Stimulated activated CD4-positive, alpha-beta T cell treated with anti-CD3 and anti-CD28 coated beads, Interleukin-12 subunit alpha, Interleukin-12 subunit beta, amount 100 ng/mL, for 24 hours (primary cell): Measurements from ENCODE around the gene CD151.

Experiments
- DNase-seq, 2 experiments: peaks; one replicate each; pipeline ENCODE4 v3.0.0-alpha.2; 2020; ENCODE audit warnings: low read depth in 2 of 2

Gene CD151

DNA sequence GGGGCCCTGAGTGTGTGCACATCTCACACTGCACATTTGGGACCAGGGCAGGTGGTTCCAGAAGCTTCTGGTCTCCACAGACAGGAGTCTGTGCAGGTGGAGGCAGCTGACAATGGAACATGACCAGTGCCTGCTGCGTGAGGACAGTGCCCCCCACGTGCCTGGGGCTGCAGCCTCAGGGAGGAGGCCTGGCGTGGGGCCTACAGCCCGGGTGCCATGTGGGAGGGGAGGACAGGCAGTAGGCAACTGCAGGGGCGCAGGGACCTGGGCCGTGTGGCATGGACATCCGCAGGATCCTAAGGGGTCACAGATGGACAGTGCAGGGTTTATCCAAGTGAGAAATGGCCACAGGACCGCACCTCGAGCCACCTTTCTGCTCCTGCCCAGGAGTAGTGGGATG is 38.7 kb downstream of the CD151 start:
- DNase-seq: no peak

DNA sequence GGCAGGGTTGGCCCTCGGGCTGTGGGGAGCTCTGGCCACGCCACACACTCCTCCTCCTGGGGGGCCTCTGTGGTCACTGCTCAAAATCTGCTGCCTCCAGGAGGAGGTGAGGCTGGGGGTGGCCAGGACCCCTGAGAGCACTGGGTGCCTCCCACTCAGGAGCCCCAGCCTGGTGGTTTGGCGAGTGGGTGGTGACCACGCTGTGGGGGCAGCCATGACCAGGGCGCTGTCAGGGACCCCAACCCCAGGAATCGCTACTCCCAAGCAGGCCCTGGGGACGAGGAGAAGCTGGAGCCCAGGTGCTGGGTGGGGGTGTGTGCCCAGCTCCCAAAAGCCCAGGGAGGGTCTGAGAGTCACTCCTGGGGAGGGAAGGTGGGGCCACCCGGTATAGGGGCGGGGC is 40.0 kb downstream of the CD151 start:
- no peak for DNase-seq

DNA sequence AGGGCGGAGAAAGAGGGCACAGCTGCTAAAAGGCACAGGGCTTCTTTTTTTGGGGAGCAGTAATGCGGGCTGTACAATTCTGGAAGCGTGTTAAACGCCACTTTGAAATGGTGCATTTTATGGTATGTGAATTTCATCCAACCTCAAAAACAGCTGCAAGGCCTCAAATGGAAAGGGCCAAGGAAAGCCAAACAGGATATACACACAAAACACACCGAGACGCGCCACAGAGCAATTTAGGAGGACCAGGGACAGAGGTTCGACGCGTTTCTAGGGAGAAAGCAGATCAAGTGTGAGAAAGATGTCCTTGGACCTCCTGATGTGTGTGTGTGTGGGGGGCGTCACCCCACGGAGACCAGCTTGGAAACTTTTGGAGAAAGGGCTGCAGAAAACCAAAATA is 41.0 kb downstream of the CD151 start:
- DNase-seq: no peak

DNA sequence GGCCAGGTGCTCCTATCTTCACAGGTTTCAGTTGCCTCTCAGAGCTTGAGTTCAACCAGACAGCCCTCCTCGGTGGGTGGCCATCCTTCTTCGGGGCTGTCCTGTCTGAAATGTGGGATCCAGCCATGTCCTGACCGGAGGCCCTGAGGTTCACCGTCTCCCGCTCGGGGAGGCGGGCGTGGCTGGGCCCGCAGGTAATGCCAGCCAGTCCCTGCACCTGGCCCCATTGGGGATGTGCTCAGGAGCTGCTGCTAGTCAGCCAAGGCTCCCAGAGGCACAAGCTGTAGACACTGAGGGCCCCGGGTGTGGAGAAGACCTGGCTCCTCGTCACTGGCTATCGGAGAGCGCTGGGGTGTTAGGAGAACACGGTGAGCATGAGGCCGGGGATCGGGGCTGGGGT is 42.5 kb downstream of the CD151 start:
- DNase-seq: no peak

DNA sequence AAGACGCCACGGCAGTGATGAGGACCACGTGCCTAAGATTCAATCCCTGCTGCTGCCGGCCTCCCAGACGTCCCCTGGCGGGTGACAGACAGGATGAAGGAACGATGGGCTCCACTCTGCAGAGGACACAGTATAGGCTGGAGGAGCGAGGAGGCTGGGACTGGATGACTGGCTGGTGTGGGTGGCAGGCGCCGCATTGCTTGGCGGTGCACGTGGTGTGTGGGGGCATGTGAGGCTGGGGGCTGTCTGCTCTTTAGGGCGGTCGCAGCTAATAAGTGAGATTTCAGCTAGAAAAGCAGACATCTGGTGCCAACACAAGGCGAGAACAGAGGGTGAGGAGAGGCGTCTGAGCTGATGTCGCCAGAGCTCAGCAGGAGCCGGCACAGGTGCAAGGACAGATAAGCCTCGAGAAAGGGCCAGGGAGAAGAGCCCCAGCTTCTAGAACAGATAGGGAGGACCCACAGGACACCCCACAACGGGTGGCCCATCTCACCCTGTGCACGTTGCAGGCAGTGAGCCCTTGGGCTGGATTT is 43.1 kb downstream of the CD151 start:
- no peak for DNase-seq

DNA sequence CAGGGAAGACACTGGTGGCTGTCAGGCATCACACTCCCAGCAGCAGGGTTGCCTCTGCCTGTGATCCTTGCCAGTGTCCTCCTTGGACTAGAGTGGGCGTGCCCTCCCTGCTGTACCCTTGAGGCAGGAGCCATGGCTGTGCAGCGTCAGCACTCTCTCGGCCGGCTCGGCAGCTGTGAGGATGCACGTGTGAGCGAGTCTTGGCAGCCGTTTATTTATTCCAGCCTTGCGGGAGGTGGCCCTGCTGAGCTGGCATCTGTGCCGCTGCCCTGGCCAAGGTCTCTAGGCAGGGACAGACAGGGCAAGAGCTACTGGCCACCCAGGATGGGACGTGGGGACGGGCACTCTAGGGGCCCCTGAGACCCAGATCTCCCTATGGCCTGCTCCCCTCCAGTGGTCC is 43.8 kb downstream of the CD151 start:
- no peak for DNase-seq

DNA sequence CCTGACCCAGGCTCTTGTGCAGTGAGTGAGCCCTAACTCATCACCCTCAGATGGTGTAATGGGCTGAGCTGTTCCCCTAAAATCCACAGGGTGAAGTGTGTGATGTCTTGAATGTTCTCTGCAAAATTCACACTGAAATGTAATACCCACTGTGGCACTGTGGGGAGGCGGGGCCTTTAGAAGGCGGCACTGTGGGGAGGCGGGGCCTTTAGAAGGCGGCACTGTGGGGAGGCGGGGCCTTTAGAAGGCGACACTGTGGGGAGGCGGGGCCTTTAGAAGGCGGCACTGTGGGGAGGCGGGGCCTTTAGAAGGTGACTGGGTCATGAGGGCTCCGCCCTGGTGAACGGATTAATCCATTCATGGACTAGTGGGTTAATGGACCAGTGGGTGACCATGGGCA is 44.8 kb downstream of the CD151 start:
- no peak for DNase-seq

DNA sequence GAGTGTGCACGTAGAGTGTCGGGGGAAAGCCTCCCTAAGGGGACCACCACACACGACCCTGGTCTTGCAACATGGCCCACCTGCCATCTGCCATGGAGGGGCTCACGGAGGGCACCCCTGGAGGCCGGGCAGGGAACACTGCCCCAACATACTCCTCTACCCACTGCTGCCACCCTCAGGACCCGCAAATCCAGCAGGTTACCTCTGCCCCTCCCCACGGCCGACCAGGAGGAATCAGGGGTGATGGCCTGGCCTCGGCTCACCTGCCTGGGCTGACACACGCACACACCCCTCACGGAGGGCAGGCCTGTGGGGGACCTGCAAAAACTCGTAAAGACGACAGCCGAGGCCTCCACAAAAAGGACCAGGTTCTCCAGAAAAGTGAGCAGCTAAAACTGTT is 47.7 kb downstream of the CD151 start:
- no peak for DNase-seq

DNA sequence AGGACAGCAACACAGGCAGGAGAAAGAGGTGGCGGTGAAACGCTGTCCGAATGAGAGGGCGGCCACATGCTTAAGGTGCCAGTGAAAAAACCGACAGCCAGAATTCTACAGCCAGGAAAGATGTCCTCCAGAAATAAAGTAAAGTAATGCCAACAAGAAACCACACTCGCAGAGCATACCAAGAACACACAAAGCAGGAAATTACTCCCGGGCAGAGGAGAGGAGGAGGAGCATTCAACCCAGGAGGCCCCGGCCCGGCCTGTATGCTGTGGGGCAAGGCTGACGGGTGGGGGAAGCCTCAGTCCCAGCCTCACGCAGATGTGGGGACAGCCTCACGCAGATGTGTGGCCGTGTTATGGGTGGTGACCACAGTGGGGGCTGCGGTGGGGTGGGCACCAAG is 49.8 kb downstream of the CD151 start:
- no peak for DNase-seq

DNA sequence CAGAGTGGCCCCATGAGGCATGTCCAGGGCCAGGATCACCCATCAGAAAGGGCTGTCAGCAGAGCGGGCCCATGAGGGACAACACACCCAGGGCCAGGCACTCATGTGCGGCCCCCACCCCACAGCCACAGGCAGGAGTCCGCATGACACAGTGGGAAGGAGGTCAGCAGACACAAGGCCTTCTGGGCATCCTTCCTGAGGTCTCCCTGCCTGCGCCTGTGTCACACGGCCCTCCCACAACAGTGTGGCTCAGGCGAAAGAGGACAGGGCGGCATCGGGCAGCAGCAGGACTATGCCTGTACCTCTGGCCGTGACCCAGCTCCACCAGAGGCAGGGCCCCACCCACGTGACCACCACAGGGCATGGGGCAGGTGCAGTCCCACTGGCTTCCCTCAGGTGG is 50.8 kb downstream of the CD151 start:
- DNase-seq: no peak

DNA sequence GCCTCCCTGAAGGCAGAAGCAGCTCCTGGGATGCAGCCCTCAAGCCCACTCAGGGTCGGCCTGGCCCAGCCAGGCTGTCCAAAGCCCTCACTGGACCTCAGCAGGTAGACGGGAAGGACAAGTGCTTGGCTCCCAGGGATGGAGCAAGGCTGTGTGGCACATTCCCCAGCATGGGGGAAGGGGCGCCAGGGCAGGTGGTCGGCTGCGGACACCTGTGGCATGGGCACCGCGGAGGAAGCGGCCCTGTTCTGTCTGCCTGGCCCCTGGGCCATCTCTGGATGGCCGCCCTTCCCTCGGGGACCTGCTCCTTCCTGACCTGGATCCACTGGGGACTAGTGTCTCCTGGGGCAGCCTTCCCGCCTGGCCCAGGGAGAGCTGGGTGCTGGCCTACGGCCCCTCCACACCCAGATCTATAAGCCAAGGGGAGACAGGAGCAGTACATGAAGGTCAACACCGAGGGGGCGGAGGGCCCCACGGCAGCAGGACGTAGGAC is 51.9 kb downstream of the CD151 start:
- no peak for DNase-seq

DNA sequence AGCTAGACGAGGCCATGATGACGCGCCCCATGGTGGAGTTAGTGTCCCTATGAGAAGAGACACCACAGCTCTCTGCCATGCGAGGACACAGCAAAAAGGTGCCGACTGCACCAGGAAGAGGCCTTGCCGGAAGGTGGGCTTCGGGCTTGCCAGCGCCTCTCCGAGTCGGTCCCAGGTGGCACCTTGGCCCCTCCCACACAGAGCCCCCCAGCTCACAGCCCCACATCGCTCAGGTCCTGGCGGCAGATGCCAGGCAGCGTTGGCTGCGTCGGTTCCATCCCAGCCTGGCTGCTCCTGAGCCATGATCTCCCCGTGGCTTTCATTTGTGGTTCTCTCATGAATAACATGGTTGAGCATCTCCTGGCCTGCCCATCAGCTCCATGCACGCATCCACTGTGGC is 53.8 kb downstream of the CD151 start:
- DNase-seq: no peak

DNA sequence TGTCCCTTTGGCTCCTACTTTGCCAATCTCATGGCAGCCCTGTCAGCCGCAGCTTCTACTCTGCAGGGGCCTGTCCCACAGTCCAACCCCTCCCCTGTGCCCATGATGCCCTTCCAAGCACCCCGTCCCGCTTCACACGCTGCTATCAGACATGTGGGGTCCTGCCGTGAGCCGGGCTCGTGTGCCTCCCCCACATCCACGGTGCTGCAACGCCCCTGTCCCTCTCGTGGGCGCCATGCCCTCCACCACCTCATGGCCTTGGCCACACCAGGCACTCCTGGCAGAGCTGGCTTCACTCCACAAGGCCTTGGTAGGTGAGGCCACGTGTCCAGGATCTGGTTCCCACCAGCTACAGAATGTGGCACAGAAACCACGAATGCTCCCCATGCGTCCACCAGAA is 54.8 kb downstream of the CD151 start:
- no peak for DNase-seq
